ENCODE results near the gene MRPL53. TPM values are rescaled to one million over a fixed set of nuclear protein-coding genes. Genes with fewer than 3 reads are reported as not detected.
A peak's percentile ranks its signal among the peaks of the same experiment; 100 is the strongest.

Gene MRPL53
- total and polyA plus RNA-seq, 2 of the 13 experiments (the other 11 are each of a cell fraction or from before 2014, with no cell fraction given) = 34.3 to 51.9 TPM

- TF ChIP-seq ZNF503 (CRISPR knock-in tag; IDR thresholded peaks at IDR 0.05) (peak; percentile 58; the same call in 1 of the 2 replicates), ONECUT2 (CRISPR knock-in tag; IDR thresholded peaks at IDR 0.05) (0 out of 2 replicates have a peak, but pooled peaks have one; percentile 54), ZNF879 (CRISPR knock-in tag; IDR thresholded peaks at IDR 0.05) (peak; percentile 57; the same call in 1 of the 2 replicates), ZC3H4 (CRISPR knock-in tag; IDR thresholded peaks at IDR 0.05; ENCODE audit: borderline replicate concordance) (no peak), HNRNPH1 (optimal IDR thresholded peaks at IDR 0.05; ENCODE audit: low read depth, low read length) (peak; percentile 26), ZBTB42 (CRISPR knock-in tag; IDR thresholded peaks at IDR 0.05) (no peak), ETV6 (CRISPR knock-in tag; conservative IDR thresholded peaks at IDR 0.05) (peak; percentile 18; the same call in 1 of the 2 replicates), RNF2 (conservative IDR thresholded peaks at IDR 0.05; ENCODE audit: low read depth) (0 out of 2 replicates have a peak, but pooled peaks have one; percentile 43), ZNF572 (CRISPR knock-in tag; IDR thresholded peaks at IDR 0.05) (0 out of 2 replicates have a peak, but pooled peaks have one; percentile 76), ZNF564 (CRISPR knock-in tag; IDR thresholded peaks at IDR 0.05) (peak; percentile 83; the same call in 1 of the 2 replicates), PLSCR1 (CRISPR knock-in tag; IDR thresholded peaks at IDR 0.05; ENCODE audit: borderline replicate concordance) (no peak; the same call in 1 of the 2 replicates), CENPBD1 (CRISPR knock-in tag; IDR thresholded peaks at IDR 0.05; ENCODE audit: borderline replicate concordance, low read depth) (no peak), SP5 (CRISPR knock-in tag; IDR thresholded peaks at IDR 0.05; ENCODE audit: borderline replicate concordance, low read depth) (peak; percentile 78), ZSCAN22 (CRISPR knock-in tag; IDR thresholded peaks at IDR 0.05) (peak; percentile 53; the same call in 1 of the 2 replicates), ZNF784 (CRISPR knock-in tag; IDR thresholded peaks at IDR 0.05; ENCODE audit: borderline replicate concordance) (peak; percentile 79; the same call in 1 of the 2 replicates), CBFB (CRISPR knock-in tag; IDR thresholded peaks at IDR 0.05) (0 out of 2 replicates have a peak, but pooled peaks have one; percentile 26), ZBTB26 (CRISPR knock-in tag; IDR thresholded peaks at IDR 0.05; ENCODE audit: borderline replicate concordance) (peak; percentile 36; the same call in 1 of the 2 replicates), PRDM10 (CRISPR knock-in tag; IDR thresholded peaks at IDR 0.05; ENCODE audit: low read depth) (no peak), SALL1 (CRISPR knock-in tag; IDR thresholded peaks at IDR 0.05) (peak; percentile 71)
Measured at GRCh38 chr2:74481961-74482800, 9.7 kb upstream of the MRPL53 start (continued).

Measured in HepG2 (cell line).